Mesenchymal stem cell (in vitro differentiated cells and primary cell): Measurements from ENCODE around the gene SGTA.
A peak's percentile ranks its signal among the peaks of the same experiment; 100 is the strongest.

Experiments used
- DNase-seq: peaks from one replicate; pipeline ENCODE4 v3.0.0-alpha.2; 2013
- H2AFZ ChIP-seq: one replicate; pipeline ENCODE4 v1.6.1; 2013; ENCODE audit warnings: low read depth, mild to moderate bottlenecking, control low read depth, inconsistent platforms, low read length, moderate library complexity
- H2AK5ac ChIP-seq: 2 replicates; pipeline ENCODE4 v1.6.1; 2013; ENCODE audit warnings: low read length, moderate library complexity, mild to moderate bottlenecking, inconsistent platforms; ENCODE audit not compliant: severe bottlenecking
- H2BK120ac ChIP-seq: one replicate; pipeline ENCODE4 v1.6.1; 2013; ENCODE audit warnings: low read depth, mild to moderate bottlenecking, inconsistent platforms, low read length, moderate library complexity
- H2BK12ac ChIP-seq, 2 experiments: one replicate each; pipeline ENCODE4 v1.6.1; 2013; ENCODE audit warnings: inconsistent platforms in 2 of 2, low read length in 2 of 2, mild to moderate bottlenecking in 2 of 2, moderate library complexity in 2 of 2, control low read depth in 1 of 2
- H2BK15ac ChIP-seq: one replicate; pipeline ENCODE4 v1.6.1; 2013; ENCODE audit warnings: mild to moderate bottlenecking, low read depth, inconsistent platforms; ENCODE audit not compliant: poor library complexity, severe bottlenecking
- H2BK5ac ChIP-seq: 2 replicates; pipeline ENCODE4 v1.6.1; 2013; ENCODE audit warnings: low read depth, mild to moderate bottlenecking, low read length, control low read depth, inconsistent platforms; ENCODE audit not compliant: poor library complexity, severe bottlenecking
- H3K14ac ChIP-seq, 2 experiments: one replicate each; pipeline ENCODE4 v1.6.1; 2013; ENCODE audit warnings: inconsistent platforms in 2 of 2, low read length in 2 of 2, control low read depth in 1 of 2, mild to moderate bottlenecking in 1 of 2, moderate library complexity in 1 of 2
- H3K18ac ChIP-seq, 2 experiments: one replicate each; pipeline ENCODE4 v1.6.1; 2013; ENCODE audit warnings: inconsistent platforms in 2 of 2, low read length in 2 of 2, control low read depth in 1 of 2, low read depth in 1 of 2, mild to moderate bottlenecking in 1 of 2
- H3K23ac ChIP-seq, 2 experiments: one replicate each; pipeline ENCODE4 v1.6.1; 2013; ENCODE audit warnings: inconsistent platforms in 2 of 2, low read length in 2 of 2, mild to moderate bottlenecking in 2 of 2, moderate library complexity in 2 of 2, control low read depth in 1 of 2
- H3K27ac ChIP-seq: 2 replicates; pipeline ENCODE4 v1.5.1; 2013; ENCODE audit warnings: mild to moderate bottlenecking, moderate library complexity, low read length, control low read depth, inconsistent platforms; ENCODE audit not compliant: poor library complexity, severe bottlenecking
- H3K27me3 ChIP-seq, 2 experiments: 2 replicates each; pipeline versions ENCODE4 v1.6.1 to v1.7.0; 2013; ENCODE audit warnings: low read length in 2 of 2, mild to moderate bottlenecking in 2 of 2, moderate library complexity in 2 of 2, control low read depth in 1 of 2, inconsistent platforms in 1 of 2; ENCODE audit not compliant: control insufficient read depth in 1 of 2, insufficient read depth in 1 of 2
- H3K36me3 ChIP-seq, 2 experiments: 2 replicates each; pipeline versions ENCODE4 v1.6.1 to v1.7.0; 2013; ENCODE audit warnings: low read length in 2 of 2, control low read depth in 1 of 2, inconsistent platforms in 1 of 2, low read depth in 1 of 2, mild to moderate bottlenecking in 1 of 2; ENCODE audit not compliant: insufficient read depth in 2 of 2, control insufficient read depth in 1 of 2
- H3K4ac ChIP-seq, 2 experiments: one replicate each; pipeline ENCODE4 v1.6.1; 2013; ENCODE audit warnings: inconsistent platforms in 2 of 2, low read length in 2 of 2, mild to moderate bottlenecking in 2 of 2, moderate library complexity in 2 of 2, control low read depth in 1 of 2, low read depth in 1 of 2
- H3K4me1 ChIP-seq: 2 replicates; pipeline ENCODE4 v1.6.1; 2013; ENCODE audit warnings: low read depth, low read length, control low read depth; ENCODE audit not compliant: control insufficient read depth, insufficient read depth
- H3K4me2 ChIP-seq: 2 replicates; pipeline ENCODE4 v1.6.1; 2013; ENCODE audit warnings: low read length, mild to moderate bottlenecking, inconsistent platforms; ENCODE audit not compliant: poor library complexity, severe bottlenecking
- H3K4me3 ChIP-seq, 2 experiments: 2 replicates each; pipeline versions ENCODE4 v1.5.1 to v1.7.0; 2013; ENCODE audit warnings: low read length in 2 of 2, mild to moderate bottlenecking in 2 of 2, control low read depth in 1 of 2, low read depth in 1 of 2; ENCODE audit not compliant: insufficient read depth in 1 of 2
- H3K79me1 ChIP-seq: replicated peaks from 2 replicates; pipeline ENCODE4 v1.6.1; 2013; ENCODE audit warnings: mild to moderate bottlenecking, control low read depth, low read length, inconsistent platforms; ENCODE audit not compliant: poor library complexity, severe bottlenecking
- H3K9ac ChIP-seq: 2 replicates; pipeline ENCODE4 v1.7.0; 2013; ENCODE audit warnings: mild to moderate bottlenecking, low read length, moderate library complexity
- H3K9me3 ChIP-seq: 2 replicates; pipeline ENCODE4 v1.7.0; 2013; ENCODE audit warnings: mild to moderate bottlenecking, low read length; ENCODE audit not compliant: control insufficient read depth
- H4K8ac ChIP-seq: one replicate; pipeline ENCODE4 v1.6.1; 2013; ENCODE audit warnings: inconsistent platforms, mild to moderate bottlenecking, low read length, moderate library complexity
- H4K91ac ChIP-seq: one replicate; pipeline ENCODE4 v1.6.1; 2013; ENCODE audit warnings: mild to moderate bottlenecking, low read length, inconsistent platforms
- WGBS: methylation state at CpG from one replicate; pipeline ENCODE4 v1.1.7; 2013; ENCODE audit warnings: mixed read lengths; 5-methylcytosine and 5-hydroxymethylcytosine counted together

SGTA gene

GRCh38 chr19:2823646-2824045, 40.6 kb upstream of the SGTA start:
- no peak overlapping the region for H2BK120ac ChIP-seq
- peaks cover 13% of the 10 kb centered on the region for H3K4me1 ChIP-seq
- 80% methylated on average over 9 of the region's 9 CpGs for WGBS
- no peak overlapping the region for H3K4ac ChIP-seq
- no peak overlapping the region for H2AFZ ChIP-seq
- no peak overlapping the region for H4K91ac ChIP-seq
- no peak overlapping the region for H2BK12ac ChIP-seq
- H2BK15ac ChIP-seq: no peak overlapping the region
- H3K23ac ChIP-seq: no peak overlapping the region
- no peak overlapping the region for H3K9ac ChIP-seq
- peaks cover 23% of the 10 kb centered on the region for H3K9me3 ChIP-seq
- no peak for DNase-seq
- no peak overlapping the region for H3K27ac ChIP-seq
- no peak overlapping the region for H3K18ac ChIP-seq
- H3K14ac ChIP-seq: no peak overlapping the region
- H2AK5ac ChIP-seq: no peak overlapping the region
- H2BK5ac ChIP-seq: no peak overlapping the region
- H3K4me3 ChIP-seq: no peak overlapping the region
- H3K79me1 ChIP-seq: peaks cover 18% of the 10 kb centered on the region
- H3K36me3 ChIP-seq: peaks cover 37 to 49% of the 10 kb centered on the region in 2 experiments
- no peak overlapping the region for H4K8ac ChIP-seq
- no peaks in the 10 kb centered on the region for H3K27me3 ChIP-seq
- H3K4me2 ChIP-seq: no peak overlapping the region

GRCh38 chr19:2822846-2823245, 39.8 kb upstream of the SGTA start:
- H2BK15ac ChIP-seq: no peak overlapping the region
- H3K36me3 ChIP-seq: peaks cover 32 to 41% of the 10 kb centered on the region in 2 experiments
- H4K8ac ChIP-seq: no peak overlapping the region
- no peak overlapping the region for H4K91ac ChIP-seq
- no peak overlapping the region for H2AFZ ChIP-seq
- H3K4me3 ChIP-seq: no peak overlapping the region
- H3K23ac ChIP-seq: no peak overlapping the region
- H3K27ac ChIP-seq: no peak overlapping the region
- no peak overlapping the region for H2BK120ac ChIP-seq
- no peak overlapping the region for H2AK5ac ChIP-seq
- DNase-seq: no peak
- H3K4me1 ChIP-seq: peaks cover 13% of the 10 kb centered on the region
- no peaks in the 10 kb centered on the region for H3K27me3 ChIP-seq
- H2BK12ac ChIP-seq: no peak overlapping the region
- peaks cover 18% of the 10 kb centered on the region for H3K79me1 ChIP-seq
- no peak overlapping the region for H3K9ac ChIP-seq
- no peak overlapping the region for H3K14ac ChIP-seq
- no peak overlapping the region for H3K4me2 ChIP-seq
- H3K18ac ChIP-seq: no peak overlapping the region
- peaks cover 15% of the 10 kb centered on the region for H3K9me3 ChIP-seq
- H2BK5ac ChIP-seq: no peak overlapping the region
- no peak overlapping the region for H3K4ac ChIP-seq
- WGBS: 97% methylated on average over 4 of the region's 5 CpGs

- Histone ChIP-seq H2BK15ac (peak overlapping the region; percentile 61), H3K23ac (peak overlapping the region in 1 of 2 experiments; percentile 66), H3K79me1 (peaks cover 18% of the 10 kb centered on the region), H3K14ac (peak overlapping the region in 1 of 2 experiments; percentile 73), H3K4ac (peak overlapping the region; percentile 5 to 60), H3K4me2 (peak overlapping the region; percentile 96), H3K4me1 (peaks cover 13% of the 10 kb centered on the region), H2BK12ac (no peak overlapping the region), H3K36me3 (peaks cover 18 to 42% of the 10 kb centered on the region in 2 experiments), H2AK5ac (no peak overlapping the region), H3K18ac (peak overlapping the region; percentile 54 to 71), H3K9ac (peak overlapping the region; percentile 86), H2BK5ac (no peak overlapping the region), H3K9me3 (peaks cover 3% of the 10 kb centered on the region), H2BK120ac (peak overlapping the region; percentile 69), H3K4me3 (peak overlapping the region; percentile 77 to 93), H2AFZ (peak overlapping the region; percentile 87), H4K8ac (peak overlapping the region; percentile 96), H3K27ac (no peak overlapping the region), H4K91ac (peak overlapping the region; percentile 84), H3K27me3 (no peaks in the 10 kb centered on the region)
- peak; percentile 28 for DNase-seq
- WGBS: 5% methylated on average over 36 of the region's 36 CpGs
These were observed 37.1 kb upstream of the SGTA start for GRCh38 chr19:2820112-2820702.

- peak within 1 kb of the TSS in 1 of 2 experiments; percentile 73 for H3K14ac ChIP-seq
These were observed 36.6 kb upstream of the SGTA start, which contains the start of gene ZNF554 for GRCh38 chr19:2819540-2820111. Gene ZNF554 (plus strand): TSS chr19:2819868. CDS start chr19:2820072, 204 bp downstream.

More at GRCh38 chr19:2819540-2820111, 36.6 kb upstream of the SGTA start, which contains the start of gene ZNF554:
- DNase-seq: peak; percentile 94
- H3K4me1 ChIP-seq: peaks cover 13% of the 10 kb centered on the region
- peaks cover 18% of the 10 kb centered on the region for H3K79me1 ChIP-seq
- H3K9ac ChIP-seq: peak within 1 kb of the TSS; percentile 86
- under 1% methylated on average over 36 of the region's 64 CpGs for WGBS
- peak within 1 kb of the TSS; percentile 87 for H2AFZ ChIP-seq
- H2BK120ac ChIP-seq: peak within 1 kb of the TSS; percentile 69
- H4K91ac ChIP-seq: peak within 1 kb of the TSS; percentile 84
- H3K4me2 ChIP-seq: peak within 1 kb of the TSS; percentile 96
- peak within 1 kb of the TSS; percentile 77 to 93 for H3K4me3 ChIP-seq
- peak within 1 kb of the TSS; percentile 61 for H2BK15ac ChIP-seq
- H4K8ac ChIP-seq: peak within 1 kb of the TSS; percentile 96
- no peak within 1 kb of the TSS for H2AK5ac ChIP-seq
- peaks cover 18 to 42% of the 10 kb centered on the region in 2 experiments for H3K36me3 ChIP-seq
- peaks cover 3% of the 10 kb centered on the region for H3K9me3 ChIP-seq
- peak within 1 kb of the TSS; percentile 5 to 60 for H3K4ac ChIP-seq
- H2BK12ac ChIP-seq: peak within 1 kb of the TSS in 1 of 2 experiments; percentile 40
- H3K23ac ChIP-seq: peak within 1 kb of the TSS in 1 of 2 experiments; percentile 66
- no peaks in the 10 kb centered on the region for H3K27me3 ChIP-seq
- H3K18ac ChIP-seq: peak within 1 kb of the TSS; percentile 54 to 71
- no peak within 1 kb of the TSS for H2BK5ac ChIP-seq
- no peak within 1 kb of the TSS for H3K27ac ChIP-seq
